Suprapubic skin (tissue), 4 donors: ENCODE measurements around the gene TLE1. TPM values are rescaled to one million over a fixed set of nuclear protein-coding genes. Genes with fewer than 3 reads are reported as not detected.

Source experiments
- DNase-seq, 2 donors: peaks; one replicate each; pipeline ENCODE4 v3.0.0-alpha.2; 2019; ENCODE audit warnings: low spot score in 2 of 2
- H3K27ac ChIP-seq: fragments of 200-600 bp; sonication (generic); one replicate; pipeline ENCODE4 v1.5.1; 2019
- H3K27me3 ChIP-seq: fragments of 200-600 bp; sonication (generic); one replicate; pipeline ENCODE4 v1.5.1; 2019
- H3K36me3 ChIP-seq: fragments of 200-600 bp; sonication (generic); one replicate; pipeline ENCODE4 v1.5.1; 2019
- H3K4me1 ChIP-seq: fragments of 200-600 bp; sonication (generic); one replicate; pipeline ENCODE4 v1.5.1; 2019
- H3K4me3 ChIP-seq: fragments of 200-600 bp; sonication (generic); one replicate; pipeline ENCODE4 v1.5.1; 2019; ENCODE audit warnings: mild to moderate bottlenecking
- H3K9me3 ChIP-seq: fragments of 200-600 bp; sonication (generic); one replicate; pipeline ENCODE4 v1.5.1; 2019
- EP300 ChIP-seq: sonication (generic); formaldehyde crosslinking; IDR thresholded peaks from one replicate; pipeline ENCODE4 v1.6.1; 2017; ENCODE audit warnings: antibody characterized with exemption
- POLR2A ChIP-seq, 2 donors: fragments of 450-650 bp; IDR thresholded peaks; one replicate each; pipeline ENCODE4 v1.6.1; 2017; ENCODE audit warnings: antibody characterized with exemption in 2 of 2, mild to moderate bottlenecking in 2 of 2, moderate library complexity in 2 of 2
- POLR2AphosphoS5 ChIP-seq, 3 donors: sonication (generic); formaldehyde crosslinking; IDR thresholded peaks; one replicate each; pipeline ENCODE4 v1.6.1; 2017; ENCODE audit warnings: antibody characterized with exemption in 3 of 3
- WGBS: methylation state at CpG from one replicate; pipeline ENCODE4 v1.1.5; 2018; 5-methylcytosine and 5-hydroxymethylcytosine counted together
- total RNA-seq, 4 donors: library from RNA; depleted of rRNA; stranded (reverse); fragments of >200 nt; gene quantifications; one replicate each; pipeline ENCODE4 v1.1.0, GENCODE V29; 2016
- TF ChIP-seq, protein P1 (sequence below), 2 donors: fragments of 200-600 bp in 1 of 2; fragments of 450-650 bp in 1 of 2; sonication (generic) in 1 of 2; IDR thresholded peaks; one replicate each; pipeline ENCODE4 v1.5.1; 2016 to 2019; ENCODE audit warnings: antibody characterized with exemption in 2 of 2, mild to moderate bottlenecking in 1 of 2, moderate library complexity in 1 of 2

Gene TLE1
- total RNA-seq, 4 donors from 2014 or later: 34.8 to 73.5 (median 47.5) TPM

DNA sequence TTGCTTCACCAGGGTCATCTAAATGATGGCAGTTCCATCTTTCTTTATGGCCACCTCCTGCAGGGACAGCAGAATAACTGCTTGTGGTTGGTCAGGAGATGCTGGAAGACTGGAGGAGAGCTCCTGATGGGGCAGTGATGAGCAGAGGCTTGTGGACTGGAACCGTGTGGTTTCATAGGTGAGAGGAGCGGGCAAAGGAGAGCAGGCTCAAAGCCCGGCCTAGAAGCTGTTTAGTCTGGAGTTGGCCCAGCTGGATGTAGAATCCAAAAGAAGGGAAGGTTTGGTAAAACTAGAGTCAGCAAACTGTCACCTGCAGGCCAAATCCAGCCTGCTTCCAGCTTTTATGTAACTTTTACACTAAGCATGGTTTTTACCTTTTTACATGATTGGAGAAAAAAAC lies 32.9 kb upstream of the TLE1 start:
- H3K27me3 ChIP-seq: no peaks in the 10 kb centered on the region
- H3K9me3 ChIP-seq: no peaks in the 10 kb centered on the region
- no peak overlapping the region for H3K4me3 ChIP-seq
- 96% methylated on average over 3 of the region's 3 CpGs for WGBS
- DNase-seq: no peak
- H3K27ac ChIP-seq: no peak overlapping the region
- no peaks in the 10 kb centered on the region for H3K36me3 ChIP-seq
- TF ChIP-seq, protein P1, sequence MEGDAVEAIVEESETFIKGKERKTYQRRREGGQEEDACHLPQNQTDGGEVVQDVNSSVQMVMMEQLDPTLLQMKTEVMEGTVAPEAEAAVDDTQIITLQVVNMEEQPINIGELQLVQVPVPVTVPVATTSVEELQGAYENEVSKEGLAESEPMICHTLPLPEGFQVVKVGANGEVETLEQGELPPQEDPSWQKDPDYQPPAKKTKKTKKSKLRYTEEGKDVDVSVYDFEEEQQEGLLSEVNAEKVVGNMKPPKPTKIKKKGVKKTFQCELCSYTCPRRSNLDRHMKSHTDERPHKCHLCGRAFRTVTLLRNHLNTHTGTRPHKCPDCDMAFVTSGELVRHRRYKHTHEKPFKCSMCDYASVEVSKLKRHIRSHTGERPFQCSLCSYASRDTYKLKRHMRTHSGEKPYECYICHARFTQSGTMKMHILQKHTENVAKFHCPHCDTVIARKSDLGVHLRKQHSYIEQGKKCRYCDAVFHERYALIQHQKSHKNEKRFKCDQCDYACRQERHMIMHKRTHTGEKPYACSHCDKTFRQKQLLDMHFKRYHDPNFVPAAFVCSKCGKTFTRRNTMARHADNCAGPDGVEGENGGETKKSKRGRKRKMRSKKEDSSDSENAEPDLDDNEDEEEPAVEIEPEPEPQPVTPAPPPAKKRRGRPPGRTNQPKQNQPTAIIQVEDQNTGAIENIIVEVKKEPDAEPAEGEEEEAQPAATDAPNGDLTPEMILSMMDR (IDR thresholded peaks at IDR 0.05): no peak
- TF ChIP-seq EP300 (no peak), POLR2A (IDR thresholded peaks at IDR 0.05) (no peak), POLR2AphosphoS5 (IDR thresholded peaks at IDR 0.05) (no peak)
- no peaks in the 10 kb centered on the region for H3K4me1 ChIP-seq

DNA sequence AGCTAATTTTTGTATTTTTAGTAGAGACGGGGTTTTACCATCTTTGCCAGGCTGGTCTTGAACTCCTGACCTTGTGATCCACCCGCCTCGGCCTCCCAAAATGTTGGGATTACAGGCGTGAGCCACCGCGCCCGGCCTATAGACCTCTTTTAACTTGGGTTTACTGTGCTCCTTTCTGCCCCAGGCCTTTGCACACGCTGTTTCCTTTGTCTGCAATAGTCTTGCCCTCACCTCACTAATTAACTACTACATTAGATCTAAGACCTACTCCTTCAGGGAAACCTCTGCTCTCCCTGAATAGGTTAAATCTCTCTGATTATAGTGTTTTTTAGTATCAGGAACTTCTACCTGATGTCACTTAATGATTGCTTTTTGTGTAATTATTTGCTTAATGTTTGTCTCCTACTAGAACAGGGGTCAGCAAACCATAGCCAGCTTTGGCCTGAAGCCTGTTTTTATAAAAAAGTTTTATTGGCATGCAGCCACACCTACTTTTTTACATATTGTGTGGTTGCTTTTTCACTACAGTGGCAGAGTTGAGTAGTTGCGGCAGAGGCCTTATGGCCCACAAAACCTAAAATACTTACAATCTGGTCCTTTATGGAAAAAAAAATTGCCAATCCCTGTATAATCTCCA lies 31.2 kb upstream of the TLE1 start:
- Histone ChIP-seq H3K4me1 (no peaks in the 10 kb centered on the region), H3K27me3 (no peaks in the 10 kb centered on the region), H3K9me3 (no peaks in the 10 kb centered on the region), H3K27ac (no peak overlapping the region), H3K36me3 (no peaks in the 10 kb centered on the region), H3K4me3 (no peak overlapping the region)
- WGBS: 94% methylated on average over 9 of the region's 9 CpGs
- no peak for DNase-seq
- TF ChIP-seq POLR2AphosphoS5 (IDR thresholded peaks at IDR 0.05) (no peak), POLR2A (IDR thresholded peaks at IDR 0.05) (no peak), EP300 (no peak)
- TF ChIP-seq, protein P1 (IDR thresholded peaks at IDR 0.05): no peak

DNA sequence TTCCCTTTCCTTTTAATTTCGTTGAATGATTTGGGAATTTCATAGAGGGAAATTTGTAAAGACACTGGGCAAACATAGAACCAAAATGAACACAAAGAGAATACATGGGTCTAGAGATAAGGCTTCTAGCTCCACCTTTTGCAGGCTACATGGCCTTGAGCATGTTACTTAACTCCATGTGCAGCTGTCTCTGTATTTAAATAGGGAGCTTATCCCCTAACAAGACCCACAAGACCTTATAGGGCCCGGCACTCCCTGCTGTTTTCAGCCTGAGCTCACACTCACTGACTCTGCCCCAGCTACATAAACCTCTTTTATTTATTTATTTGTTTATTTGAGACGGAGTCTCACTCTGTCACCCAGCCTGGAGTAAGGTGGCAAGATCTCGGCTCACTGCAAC lies 30.6 kb upstream of the TLE1 start:
- Histone ChIP-seq H3K27me3 (no peaks in the 10 kb centered on the region), H3K4me3 (no peak overlapping the region), H3K27ac (no peak overlapping the region), H3K4me1 (no peaks in the 10 kb centered on the region), H3K9me3 (no peaks in the 10 kb centered on the region), H3K36me3 (no peaks in the 10 kb centered on the region)
- no peak for TF ChIP-seq POLR2AphosphoS5 (IDR thresholded peaks at IDR 0.05)
- TF ChIP-seq, protein P1 (IDR thresholded peaks at IDR 0.05): no peak
- no peak for DNase-seq
- 92% methylated on average over 4 of the region's 4 CpGs for WGBS

DNA sequence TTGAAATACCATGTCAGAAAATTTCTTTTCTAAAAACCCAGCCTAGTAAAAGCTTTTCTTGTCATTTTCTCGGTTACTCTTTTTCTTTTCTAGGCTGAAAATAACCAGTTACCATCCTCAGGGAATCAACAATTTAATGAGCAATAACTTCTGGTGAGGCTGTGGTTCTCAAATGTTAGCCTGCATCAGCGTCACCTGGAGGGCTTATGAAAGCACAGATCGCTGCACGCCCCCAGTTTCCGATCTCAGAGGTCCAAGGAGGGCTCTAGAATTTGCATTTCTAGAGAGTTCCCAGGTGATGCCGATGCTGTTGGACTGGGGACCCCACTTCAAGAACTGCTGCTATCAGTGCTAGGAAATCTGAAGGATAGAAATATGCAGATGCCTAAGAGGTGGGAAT lies 28.9 kb upstream of the TLE1 start:
- Histone ChIP-seq H3K36me3 (no peaks in the 10 kb centered on the region), H3K4me1 (no peaks in the 10 kb centered on the region), H3K27me3 (no peaks in the 10 kb centered on the region), H3K27ac (no peak overlapping the region), H3K9me3 (no peaks in the 10 kb centered on the region), H3K4me3 (no peak overlapping the region)
- TF ChIP-seq POLR2A (IDR thresholded peaks at IDR 0.05) (no peak), EP300 (no peak), POLR2AphosphoS5 (IDR thresholded peaks at IDR 0.05) (no peak)
- TF ChIP-seq, protein P1 (IDR thresholded peaks at IDR 0.05): no peak
- 67% methylated on average over 6 of the region's 6 CpGs for WGBS
- no peak for DNase-seq

DNA sequence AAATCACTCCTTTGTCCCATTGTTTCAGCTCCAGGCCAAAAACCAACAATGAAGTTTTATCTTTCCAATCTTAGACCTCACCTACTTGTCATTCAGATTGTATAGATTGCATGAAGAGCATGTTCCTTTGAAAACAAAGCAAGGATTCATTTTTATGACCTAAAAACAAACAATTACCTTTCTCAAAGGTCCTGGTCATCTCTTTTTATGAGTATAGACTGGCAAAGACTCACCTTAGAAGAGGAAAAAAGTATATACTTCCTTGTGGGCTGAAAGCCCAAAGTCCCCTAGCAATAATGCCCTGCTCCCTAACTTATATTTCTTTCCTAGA lies 28.4 kb upstream of the TLE1 start:
- no peak for DNase-seq
- Histone ChIP-seq H3K4me1 (no peaks in the 10 kb centered on the region), H3K9me3 (no peaks in the 10 kb centered on the region), H3K27ac (no peak overlapping the region), H3K27me3 (no peaks in the 10 kb centered on the region), H3K4me3 (no peak overlapping the region), H3K36me3 (no peaks in the 10 kb centered on the region)
- no peak for TF ChIP-seq POLR2A (IDR thresholded peaks at IDR 0.05)
- TF ChIP-seq, protein P1 (IDR thresholded peaks at IDR 0.05): no peak
